ENCODE results near the gene USP17L28.
"Not testable (repeated sequence)": the region's sequence is repeated elsewhere in the genome, so short reads cannot be mapped to it uniquely, and the experiment has no call there.

The USP17L28 gene, protein sequence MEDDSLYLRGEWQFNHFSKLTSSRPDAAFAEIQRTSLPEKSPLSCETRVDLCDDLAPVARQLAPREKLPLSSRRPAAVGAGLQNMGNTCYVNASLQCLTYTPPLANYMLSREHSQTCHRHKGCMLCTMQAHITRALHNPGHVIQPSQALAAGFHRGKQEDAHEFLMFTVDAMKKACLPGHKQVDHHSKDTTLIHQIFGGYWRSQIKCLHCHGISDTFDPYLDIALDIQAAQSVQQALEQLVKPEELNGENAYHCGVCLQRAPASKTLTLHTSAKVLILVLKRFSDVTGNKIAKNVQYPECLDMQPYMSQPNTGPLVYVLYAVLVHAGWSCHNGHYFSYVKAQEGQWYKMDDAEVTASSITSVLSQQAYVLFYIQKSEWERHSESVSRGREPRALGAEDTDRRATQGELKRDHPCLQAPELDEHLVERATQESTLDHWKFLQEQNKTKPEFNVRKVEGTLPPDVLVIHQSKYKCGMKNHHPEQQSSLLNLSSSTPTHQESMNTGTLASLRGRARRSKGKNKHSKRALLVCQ

DNA sequence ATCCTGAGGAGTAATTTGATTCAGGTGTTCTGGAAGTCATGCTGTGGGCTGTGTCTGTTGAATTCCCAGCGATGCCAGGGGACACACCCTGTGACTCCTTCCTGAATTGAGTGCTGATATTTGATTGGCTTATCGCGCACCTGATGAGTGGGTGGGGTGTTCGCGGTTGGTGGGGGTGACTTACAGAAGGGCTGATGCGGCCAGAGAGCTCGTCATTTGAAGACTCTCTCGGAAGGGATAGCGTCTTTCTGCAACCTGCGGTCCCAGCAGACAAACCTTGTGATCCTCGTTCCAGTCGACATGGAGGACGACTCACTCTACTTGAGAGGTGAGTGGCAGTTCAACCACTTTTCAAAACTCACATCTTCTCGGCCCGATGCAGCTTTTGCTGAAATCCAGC lies at the start of gene USP17L28:
TSS of gene USP17L28 (plus strand) at position 301 of the 400 bp plus-strand sequence. CDS start at position 301, 0 bp downstream.
- DNase-seq (ENCODE audit: low read depth in 2 of 2, low spot score in 1 of 2): not testable (repeated sequence)

DNA sequence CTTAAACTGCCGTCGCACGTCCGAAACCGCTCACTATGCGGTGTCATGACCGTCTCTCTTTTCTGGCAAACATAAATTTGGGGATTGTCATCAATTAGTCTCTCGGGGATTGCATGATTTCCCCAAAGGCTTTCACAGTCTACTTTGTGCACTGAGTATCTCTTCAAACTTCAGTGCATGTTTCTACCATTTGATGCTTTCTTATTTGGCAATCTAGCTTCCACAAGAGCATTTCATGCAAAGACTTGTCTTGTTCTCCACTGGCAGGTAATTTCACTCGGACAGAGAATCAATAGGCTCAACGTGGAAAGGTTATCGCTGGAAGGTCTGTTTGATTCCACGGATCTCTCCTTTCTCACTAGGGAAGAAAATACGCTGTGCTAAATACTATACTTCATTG lies 24.5 kb upstream of the USP17L28 start:
- not testable (repeated sequence) for DNase-seq (ENCODE audit: low read depth in 2 of 2, low spot score in 1 of 2)

DNA sequence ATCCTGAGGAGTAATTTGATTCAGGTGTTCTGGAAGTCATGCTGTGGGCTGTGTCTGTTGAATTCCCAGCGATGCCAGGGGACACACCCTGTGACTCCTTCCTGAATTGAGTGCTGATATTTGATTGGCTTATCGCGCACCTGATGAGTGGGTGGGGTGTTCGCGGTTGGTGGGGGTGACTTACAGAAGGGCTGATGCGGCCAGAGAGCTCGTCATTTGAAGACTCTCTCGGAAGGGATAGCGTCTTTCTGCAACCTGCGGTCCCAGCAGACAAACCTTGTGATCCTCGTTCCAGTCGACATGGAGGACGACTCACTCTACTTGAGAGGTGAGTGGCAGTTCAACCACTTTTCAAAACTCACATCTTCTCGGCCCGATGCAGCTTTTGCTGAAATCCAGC lies 23.8 kb upstream of the USP17L28 start, which contains the start of gene USP17L24:
TSS of gene USP17L24 (plus strand) at position 301 of the 400 bp plus-strand sequence. CDS start at position 301, 0 bp downstream.
- DNase-seq (ENCODE audit: low read depth in 2 of 2, low spot score in 1 of 2): not testable (repeated sequence)

DNA sequence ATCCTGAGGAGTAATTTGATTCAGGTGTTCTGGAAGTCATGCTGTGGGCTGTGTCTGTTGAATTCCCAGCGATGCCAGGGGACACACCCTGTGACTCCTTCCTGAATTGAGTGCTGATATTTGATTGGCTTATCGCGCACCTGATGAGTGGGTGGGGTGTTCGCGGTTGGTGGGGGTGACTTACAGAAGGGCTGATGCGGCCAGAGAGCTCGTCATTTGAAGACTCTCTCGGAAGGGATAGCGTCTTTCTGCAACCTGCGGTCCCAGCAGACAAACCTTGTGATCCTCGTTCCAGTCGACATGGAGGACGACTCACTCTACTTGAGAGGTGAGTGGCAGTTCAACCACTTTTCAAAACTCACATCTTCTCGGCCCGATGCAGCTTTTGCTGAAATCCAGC lies 19.1 kb upstream of the USP17L28 start, which contains the start of gene USP17L25:
TSS of gene USP17L25 (plus strand) at position 301 of the 400 bp plus-strand sequence. CDS start at position 301, 0 bp downstream.
- DNase-seq (ENCODE audit: low read depth in 2 of 2, low spot score in 1 of 2): not testable (repeated sequence)

DNA sequence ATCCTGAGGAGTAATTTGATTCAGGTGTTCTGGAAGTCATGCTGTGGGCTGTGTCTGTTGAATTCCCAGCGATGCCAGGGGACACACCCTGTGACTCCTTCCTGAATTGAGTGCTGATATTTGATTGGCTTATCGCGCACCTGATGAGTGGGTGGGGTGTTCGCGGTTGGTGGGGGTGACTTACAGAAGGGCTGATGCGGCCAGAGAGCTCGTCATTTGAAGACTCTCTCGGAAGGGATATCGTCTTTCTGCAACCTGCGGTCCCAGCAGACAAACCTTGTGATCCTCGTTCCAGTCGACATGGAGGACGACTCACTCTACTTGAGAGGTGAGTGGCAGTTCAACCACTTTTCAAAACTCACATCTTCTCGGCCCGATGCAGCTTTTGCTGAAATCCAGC lies 14.3 kb upstream of the USP17L28 start, which contains the start of gene USP17L26:
TSS of gene USP17L26 (plus strand) at position 301 of the 400 bp plus-strand sequence. CDS start at position 301, 0 bp downstream.
- not testable (repeated sequence) for DNase-seq (ENCODE audit: low read depth in 2 of 2, low spot score in 1 of 2)

DNA sequence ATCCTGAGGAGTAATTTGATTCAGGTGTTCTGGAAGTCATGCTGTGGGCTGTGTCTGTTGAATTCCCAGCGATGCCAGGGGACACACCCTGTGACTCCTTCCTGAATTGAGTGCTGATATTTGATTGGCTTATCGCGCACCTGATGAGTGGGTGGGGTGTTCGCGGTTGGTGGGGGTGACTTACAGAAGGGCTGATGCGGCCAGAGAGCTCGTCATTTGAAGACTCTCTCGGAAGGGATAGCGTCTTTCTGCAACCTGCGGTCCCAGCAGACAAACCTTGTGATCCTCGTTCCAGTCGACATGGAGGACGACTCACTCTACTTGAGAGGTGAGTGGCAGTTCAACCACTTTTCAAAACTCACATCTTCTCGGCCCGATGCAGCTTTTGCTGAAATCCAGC lies 9.6 kb upstream of the USP17L28 start, which contains the start of gene USP17L5:
TSS of gene USP17L5 (plus strand) at position 301 of the 400 bp plus-strand sequence. CDS start at position 301, 0 bp downstream.
- not testable (repeated sequence) for DNase-seq (ENCODE audit: low read depth in 2 of 2, low spot score in 1 of 2)

DNA sequence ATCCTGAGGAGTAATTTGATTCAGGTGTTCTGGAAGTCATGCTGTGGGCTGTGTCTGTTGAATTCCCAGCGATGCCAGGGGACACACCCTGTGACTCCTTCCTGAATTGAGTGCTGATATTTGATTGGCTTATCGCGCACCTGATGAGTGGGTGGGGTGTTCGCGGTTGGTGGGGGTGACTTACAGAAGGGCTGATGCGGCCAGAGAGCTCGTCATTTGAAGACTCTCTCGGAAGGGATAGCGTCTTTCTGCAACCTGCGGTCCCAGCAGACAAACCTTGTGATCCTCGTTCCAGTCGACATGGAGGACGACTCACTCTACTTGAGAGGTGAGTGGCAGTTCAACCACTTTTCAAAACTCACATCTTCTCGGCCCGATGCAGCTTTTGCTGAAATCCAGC lies 4.8 kb upstream of the USP17L28 start, which contains the start of gene USP17L27:
TSS of gene USP17L27 (plus strand) at position 301 of the 400 bp plus-strand sequence. CDS start at position 301, 0 bp downstream.
- not testable (repeated sequence) for DNase-seq (ENCODE audit: low read depth in 2 of 2, low spot score in 1 of 2)

DNA sequence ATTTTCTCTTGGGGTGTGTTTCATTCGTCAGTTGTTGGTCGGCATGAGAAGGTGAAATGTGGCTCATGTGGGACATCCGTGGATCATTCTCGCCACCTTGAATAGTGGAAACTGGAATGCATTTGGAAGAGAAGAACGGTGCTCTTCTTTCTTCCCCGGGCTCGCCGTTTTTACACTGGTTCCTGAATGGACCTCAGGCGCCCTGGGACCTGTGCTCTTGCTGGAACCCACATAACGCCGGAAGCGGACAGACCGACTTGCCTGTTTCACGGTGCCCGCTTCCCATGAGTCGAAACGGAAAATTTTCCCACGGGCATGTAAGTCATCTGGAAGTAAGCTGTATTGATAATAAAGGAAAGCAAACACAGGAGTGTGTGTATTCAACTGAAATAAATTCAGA lies 2.2 kb downstream of the USP17L28 start:
- not testable (repeated sequence) for DNase-seq (ENCODE audit: low read depth in 2 of 2, low spot score in 1 of 2)

DNA sequence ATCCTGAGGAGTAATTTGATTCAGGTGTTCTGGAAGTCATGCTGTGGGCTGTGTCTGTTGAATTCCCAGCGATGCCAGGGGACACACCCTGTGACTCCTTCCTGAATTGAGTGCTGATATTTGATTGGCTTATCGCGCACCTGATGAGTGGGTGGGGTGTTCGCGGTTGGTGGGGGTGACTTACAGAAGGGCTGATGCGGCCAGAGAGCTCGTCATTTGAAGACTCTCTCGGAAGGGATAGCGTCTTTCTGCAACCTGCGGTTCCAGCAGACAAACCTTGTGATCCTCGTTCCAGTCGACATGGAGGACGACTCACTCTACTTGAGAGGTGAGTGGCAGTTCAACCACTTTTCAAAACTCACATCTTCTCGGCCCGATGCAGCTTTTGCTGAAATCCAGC lies 4.6 kb downstream of the USP17L28 start, which contains the start of gene USP17L29:
TSS of gene USP17L29 (plus strand) at position 301 of the 400 bp plus-strand sequence. CDS start at position 301, 0 bp downstream.
- not testable (repeated sequence) for DNase-seq (ENCODE audit: low read depth in 2 of 2, low spot score in 1 of 2)

DNA sequence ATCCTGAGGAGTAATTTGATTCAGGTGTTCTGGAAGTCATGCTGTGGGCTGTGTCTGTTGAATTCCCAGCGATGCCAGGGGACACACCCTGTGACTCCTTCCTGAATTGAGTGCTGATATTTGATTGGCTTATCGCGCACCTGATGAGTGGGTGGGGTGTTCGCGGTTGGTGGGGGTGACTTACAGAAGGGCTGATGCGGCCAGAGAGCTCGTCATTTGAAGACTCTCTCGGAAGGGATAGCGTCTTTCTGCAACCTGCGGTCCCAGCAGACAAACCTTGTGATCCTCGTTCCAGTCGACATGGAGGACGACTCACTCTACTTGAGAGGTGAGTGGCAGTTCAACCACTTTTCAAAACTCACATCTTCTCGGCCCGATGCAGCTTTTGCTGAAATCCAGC lies 14.1 kb downstream of the USP17L28 start, which contains the start of gene USP17L30:
TSS of gene USP17L30 (plus strand) at position 301 of the 400 bp plus-strand sequence. CDS start at position 301, 0 bp downstream.
- not testable (repeated sequence) for DNase-seq (ENCODE audit: low read depth in 2 of 2, low spot score in 1 of 2)

DNA sequence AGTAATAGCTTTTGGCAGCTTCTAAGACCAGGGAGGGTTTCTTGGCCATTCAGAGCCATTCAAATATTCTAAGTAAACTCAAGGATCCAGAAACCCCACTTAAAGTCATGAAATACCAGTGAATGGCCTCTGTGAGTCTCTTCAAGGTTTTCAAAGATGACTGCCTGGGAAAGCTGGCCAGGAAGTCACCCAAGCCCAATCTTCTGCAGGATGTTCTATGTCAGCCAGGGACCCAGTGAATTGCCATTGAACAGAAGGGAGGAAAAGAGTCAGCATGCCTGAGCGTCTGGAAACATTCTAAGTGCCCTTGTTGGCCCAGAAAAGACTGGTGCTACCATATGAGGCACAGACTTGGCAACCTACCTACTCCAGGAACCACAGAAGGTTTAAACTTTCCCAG lies 31.2 kb downstream of the USP17L28 start:
- DNase-seq (ENCODE audit: low read depth in 2 of 2, low spot score in 1 of 2): not testable (repeated sequence)

DNA sequence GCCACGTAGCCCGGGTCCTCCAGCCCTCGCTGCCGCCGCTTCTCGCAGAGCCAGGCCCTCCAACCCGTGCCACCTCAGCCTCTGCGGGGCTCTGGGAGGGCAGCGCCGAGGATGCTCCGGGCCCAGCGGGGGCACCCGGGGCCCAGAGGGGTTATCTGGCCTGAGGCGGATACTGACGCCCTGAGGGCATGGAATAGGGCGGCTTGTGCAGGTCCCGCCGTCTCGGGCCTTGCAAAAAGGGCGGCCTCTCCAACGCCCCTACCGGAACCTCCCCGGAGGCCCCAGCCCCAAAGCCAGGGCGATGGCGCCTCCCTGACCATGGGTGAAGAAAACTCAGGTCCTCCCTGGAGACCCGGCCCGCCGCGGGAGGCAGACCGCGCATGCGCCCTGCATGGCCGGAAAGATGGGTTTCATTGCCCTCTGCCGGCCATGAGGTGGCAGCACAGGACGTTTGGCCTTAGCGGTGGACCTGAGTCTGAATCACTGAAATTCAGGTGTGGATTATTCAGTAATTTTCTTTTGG lies 32.4 kb downstream of the USP17L28 start:
- peak in 1 of 2 donors; percentile 37 for DNase-seq (ENCODE audit: low read depth in 2 of 2, low spot score in 1 of 2)

DNA sequence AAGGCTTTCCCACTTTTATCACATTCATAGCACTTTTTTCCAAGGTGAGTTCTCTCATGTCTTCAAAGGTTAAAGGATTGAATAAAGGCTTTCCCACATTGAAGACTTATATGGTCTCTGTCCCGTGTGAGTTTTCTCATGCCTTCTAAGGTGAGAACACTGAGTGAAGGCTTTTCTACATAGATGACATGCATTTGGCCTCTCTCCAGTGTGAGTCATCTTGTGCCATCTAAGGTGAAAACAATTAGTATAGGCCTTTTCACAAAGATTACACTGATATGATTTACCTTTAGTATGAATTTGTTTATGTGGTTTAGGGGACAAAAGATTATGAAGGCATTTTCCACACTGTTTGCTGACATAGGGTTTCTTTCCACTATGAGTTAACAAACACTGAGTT lies 35.4 kb downstream of the USP17L28 start:
- no peak for DNase-seq (ENCODE audit: low read depth in 2 of 2, low spot score in 1 of 2)

DNA sequence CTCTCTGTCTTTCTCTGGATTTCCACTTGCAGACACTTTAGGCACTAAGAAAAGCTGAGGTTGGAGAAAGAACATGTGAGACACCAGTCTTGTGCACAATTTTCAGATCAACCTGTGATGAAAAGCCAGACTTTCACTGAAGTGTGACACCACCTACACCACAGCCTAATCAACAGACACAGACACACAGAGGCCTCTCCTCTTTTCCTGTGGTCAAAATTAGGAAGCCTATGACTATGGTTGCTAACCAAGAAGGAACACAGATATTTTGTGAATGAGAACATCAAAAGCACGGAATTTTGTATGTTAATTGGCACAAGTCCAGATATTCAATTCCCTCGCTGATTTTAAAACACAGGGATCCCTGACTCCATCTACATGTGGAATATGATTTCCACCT lies 40.3 kb downstream of the USP17L28 start:
- DNase-seq (ENCODE audit: low read depth in 2 of 2, low spot score in 1 of 2): not testable (repeated sequence)
